Activated CD8-positive, alpha-beta memory T cell treated with anti-CD3 and anti-CD28 coated beads for 36 hours (primary cell): ENCODE data around the gene WDR18. TPM values are rescaled to one million over a fixed set of nuclear protein-coding genes. Genes with fewer than 3 reads are reported as not detected.

ENCODE experiments used
- CTCF ChIA-PET: fragments of 350-600 bp; sonication (Branson Sonifier 250); formaldehyde crosslinking; loops from one replicate; lab custom pipeline; 2021; ENCODE audit warnings: antibody characterized with exemption; lab: Charles Lee
- POLR2A ChIA-PET: fragments of 350-600 bp; sonication (Branson Sonifier 250); formaldehyde crosslinking; loops from one replicate; lab custom pipeline; 2021; ENCODE audit warnings: antibody characterized with exemption; lab: Charles Lee
- total RNA-seq, 2 experiments: library from RNA; stranded (reverse); gene quantifications; one replicate each; pipeline ENCODE4 v1.2.3, GENCODE V29; 2021

The WDR18 gene
- total RNA-seq, 2 experiments from 2014 or later: 121 to 126 TPM

DNA sequence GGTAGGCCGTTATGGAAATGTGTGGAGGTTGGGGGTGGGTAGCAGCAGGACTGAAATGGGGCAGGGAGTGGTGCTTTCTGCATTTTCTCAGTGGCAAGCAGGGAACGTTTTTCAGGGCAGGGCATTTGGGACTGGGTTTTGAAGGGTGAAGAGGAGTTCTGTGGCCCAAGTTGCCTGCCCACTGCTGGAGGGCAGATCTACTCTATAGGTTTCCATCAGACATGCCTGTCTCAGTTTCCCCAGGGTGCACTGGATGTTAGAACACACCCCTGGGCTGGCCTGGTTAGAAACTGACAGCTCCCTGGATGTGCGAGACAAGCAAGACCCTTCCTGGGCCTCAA lies 15.2 kb downstream of the WDR18 start:
- ChIA-PET POLR2A (no interaction called here), CTCF (interaction anchor here (0.6 to 3.1 kb wide), 4 partner anchors 15 to 80 kb away, joined by 4 to 11 read pairs (median 5); partner anchors contain the start of gene WDR18)

DNA sequence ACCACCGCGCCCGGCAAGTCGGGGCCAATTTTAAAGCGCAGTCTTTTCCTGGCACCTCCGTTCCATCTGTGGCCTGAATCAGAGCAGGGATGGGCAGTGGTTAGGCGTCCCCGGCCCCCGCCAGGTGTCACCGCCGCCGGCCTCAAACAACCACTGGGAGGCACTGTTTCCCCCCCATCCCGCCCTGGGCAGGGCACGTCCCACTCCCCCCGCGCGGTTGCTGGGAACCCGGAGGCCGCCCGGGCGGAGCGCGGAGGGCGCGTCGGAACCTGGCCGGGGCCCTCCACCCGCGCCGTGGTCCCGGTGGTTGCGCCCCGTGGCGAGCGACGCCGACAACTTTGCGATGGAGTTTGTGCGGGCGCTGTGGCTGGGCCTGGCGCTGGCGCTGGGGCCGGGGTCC lies 15.9 kb downstream of the WDR18 start, which contains the start of gene GRIN3B:
TSS of gene GRIN3B (plus strand) at position 325 of the 400 bp plus-strand sequence. CDS start at position 344, 19 bp downstream.
- POLR2A ChIA-PET: no interaction called here
- CTCF ChIA-PET: interaction anchor here (1.0 to 3.1 kb wide), 3 partner anchors 16 to 32 kb away, joined by 3 to 11 read pairs (median 5); partner anchors contain the start of gene WDR18

DNA sequence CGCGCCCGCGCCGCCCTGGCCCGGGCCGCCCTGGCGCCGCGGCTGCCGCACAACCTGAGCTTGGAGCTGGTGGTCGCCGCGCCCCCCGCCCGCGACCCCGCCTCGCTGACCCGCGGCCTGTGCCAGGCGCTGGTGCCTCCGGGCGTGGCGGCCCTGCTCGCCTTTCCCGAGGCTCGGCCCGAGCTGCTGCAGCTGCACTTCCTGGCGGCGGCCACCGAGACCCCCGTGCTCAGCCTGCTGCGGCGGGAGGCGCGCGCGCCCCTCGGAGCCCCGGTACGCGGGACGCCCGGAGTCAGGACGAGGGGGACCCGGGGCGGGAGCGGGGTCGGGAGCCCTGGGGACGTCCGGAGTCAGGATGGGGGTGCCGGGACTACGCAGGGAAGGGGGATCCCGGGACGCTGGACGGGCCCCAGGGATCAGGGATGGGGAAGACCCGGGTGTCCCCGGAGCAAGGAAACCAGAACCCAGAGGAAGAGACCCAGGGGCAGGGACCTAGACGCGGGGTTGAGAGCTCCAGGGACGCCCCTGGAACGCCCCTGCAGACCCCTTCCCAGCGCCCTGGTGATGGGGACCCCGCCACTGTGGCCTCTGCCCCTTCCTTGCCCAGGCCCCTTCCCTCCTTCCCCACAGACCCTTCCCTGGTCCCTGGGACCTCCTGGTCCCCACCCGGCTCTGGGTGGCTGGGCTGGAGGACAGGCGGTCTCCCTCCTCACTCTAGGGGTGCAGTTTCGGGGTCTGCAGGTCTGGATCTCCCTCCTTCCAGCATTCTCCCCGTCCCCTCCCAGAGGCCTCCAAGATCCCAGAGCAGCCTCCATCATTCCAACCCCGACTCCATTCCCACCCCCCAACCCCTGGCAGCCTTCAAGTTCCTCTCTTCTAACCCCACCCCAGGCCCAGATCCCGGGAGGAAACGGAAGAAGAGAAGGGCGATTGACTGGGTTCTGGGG lies 16.7 kb downstream of the WDR18 start:
- POLR2A ChIA-PET: no interaction called here
- CTCF ChIA-PET: interaction anchor here (0.5 to 1.4 kb wide), 7 partner anchors 25 to 244 kb away, joined by 3 to 5 read pairs (median 3); no protein-coding TSS in a partner anchor

DNA sequence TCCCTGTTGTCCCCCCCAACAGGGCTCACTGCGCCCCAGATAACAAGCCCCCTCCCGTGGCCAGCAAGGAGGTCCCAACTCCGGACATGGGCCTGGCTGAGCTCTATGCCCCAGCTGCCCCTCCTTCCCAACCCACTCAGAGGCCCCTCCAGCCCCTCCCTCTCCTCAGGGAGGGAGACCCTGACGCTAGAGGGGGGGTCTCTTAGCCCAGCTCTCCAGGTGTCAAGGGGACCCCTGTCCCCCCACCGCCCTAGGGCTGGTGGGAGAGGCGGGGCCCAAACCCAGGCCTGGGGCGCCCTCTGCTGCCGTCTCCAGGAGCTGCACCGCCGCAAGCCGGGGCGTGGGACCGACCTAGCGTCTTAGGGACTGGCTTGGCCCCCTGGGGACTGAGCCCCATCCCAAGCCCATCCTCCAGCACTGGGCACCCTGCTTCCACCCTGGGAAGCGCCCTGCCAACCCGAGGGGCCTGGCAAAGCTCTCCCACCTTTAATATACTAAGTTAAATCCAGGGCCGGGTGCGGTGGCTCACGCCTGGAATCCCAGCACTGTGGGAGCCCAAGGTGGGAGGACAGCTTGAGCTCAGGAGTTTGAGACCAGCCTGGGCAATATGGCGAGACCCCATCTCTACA lies 17.5 kb downstream of the WDR18 start:
- POLR2A ChIA-PET: no interaction called here

DNA sequence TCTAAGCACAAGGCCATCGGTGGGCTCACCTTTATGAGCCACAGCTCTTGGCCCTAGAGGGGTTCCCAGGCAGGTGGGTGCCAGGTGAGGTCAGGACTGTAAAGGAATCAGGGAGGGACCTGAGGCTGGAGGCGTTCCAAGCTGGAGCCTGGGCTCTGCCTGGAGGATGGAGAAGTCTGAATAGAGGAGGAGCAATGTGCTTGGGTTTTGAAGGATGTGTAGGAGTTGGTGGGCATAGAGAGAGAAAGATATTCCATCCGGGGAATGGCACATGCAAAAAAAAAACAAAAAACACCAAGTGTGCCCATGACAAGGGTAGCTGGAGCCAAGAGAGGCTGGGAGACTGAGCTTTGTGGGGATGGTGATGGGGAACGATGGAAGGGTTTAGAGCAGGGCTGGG lies 18.5 kb downstream of the WDR18 start:
- ChIA-PET CTCF (interaction anchor here (0.6 to 0.8 kb wide), 4 partner anchors 183 to 447 kb away, joined by 3 to 4 read pairs (median 4); no protein-coding TSS in a partner anchor), POLR2A (no interaction called here)

More for the DNA sequence above, 17.5 kb downstream of the WDR18 start:
- CTCF ChIA-PET: interaction anchor here (0.5 to 1.4 kb wide), 6 partner anchors 24 to 243 kb away, joined by 3 to 4 read pairs (median 3); no protein-coding TSS in a partner anchor

DNA sequence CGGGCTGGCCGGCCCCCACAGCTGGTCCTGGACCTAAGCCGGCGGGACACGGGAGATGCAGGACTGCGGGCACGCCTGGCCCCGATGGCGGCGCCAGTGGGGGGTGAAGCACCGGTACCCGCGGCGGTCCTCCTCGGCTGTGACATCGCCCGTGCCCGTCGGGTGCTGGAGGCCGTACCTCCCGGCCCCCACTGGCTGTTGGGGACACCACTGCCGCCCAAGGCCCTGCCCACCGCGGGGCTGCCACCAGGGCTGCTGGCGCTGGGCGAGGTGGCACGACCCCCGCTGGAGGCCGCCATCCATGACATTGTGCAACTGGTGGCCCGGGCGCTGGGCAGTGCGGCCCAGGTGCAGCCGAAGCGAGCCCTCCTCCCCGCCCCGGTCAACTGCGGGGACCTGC lies 19.1 kb downstream of the WDR18 start:
- CTCF ChIA-PET: interaction anchor here (0.5 to 1.1 kb wide), 6 partner anchors 11 to 241 kb away, joined by 3 to 6 read pairs (median 4); no protein-coding TSS in a partner anchor
- POLR2A ChIA-PET: interaction anchor here (1.0 kb wide), 1 partner anchor 67 kb away, joined by 3 read pairs; no protein-coding TSS in a partner anchor

DNA sequence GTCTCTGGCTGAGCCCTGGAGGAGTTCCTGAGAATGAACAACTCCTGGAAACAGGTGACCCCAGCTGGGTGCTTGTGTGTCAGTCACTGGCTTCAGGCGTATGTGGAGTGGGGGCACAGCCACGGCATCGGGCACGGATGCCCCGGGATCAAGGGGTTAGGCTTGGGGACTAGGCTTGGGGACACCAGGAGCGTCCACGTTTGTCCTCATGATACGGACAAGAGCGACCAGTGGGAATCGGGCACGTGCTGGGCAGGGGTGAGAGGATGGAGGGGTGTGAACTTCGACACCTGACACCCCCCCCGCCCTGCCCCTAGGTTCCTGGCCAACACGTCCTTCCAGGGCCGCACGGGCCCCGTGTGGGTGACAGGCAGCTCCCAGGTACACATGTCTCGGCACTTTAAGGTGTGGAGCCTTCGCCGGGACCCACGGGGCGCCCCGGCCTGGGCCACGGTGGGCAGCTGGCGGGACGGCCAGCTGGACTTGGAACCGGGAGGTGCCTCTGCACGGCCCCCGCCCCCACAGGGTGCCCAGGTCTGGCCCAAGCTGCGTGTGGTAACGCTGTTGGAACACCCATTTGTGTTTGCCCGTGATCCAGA lies 20.2 kb downstream of the WDR18 start:
- CTCF ChIA-PET: interaction anchor here (0.8 to 1.1 kb wide), 3 partner anchors 12 to 240 kb away, joined by 3 to 5 read pairs (median 3); no protein-coding TSS in a partner anchor
- POLR2A ChIA-PET: interaction anchor here (1.0 kb wide), 1 partner anchor 20 kb away, joined by 3 read pairs; the partner anchor contains the start of gene WDR18

DNA sequence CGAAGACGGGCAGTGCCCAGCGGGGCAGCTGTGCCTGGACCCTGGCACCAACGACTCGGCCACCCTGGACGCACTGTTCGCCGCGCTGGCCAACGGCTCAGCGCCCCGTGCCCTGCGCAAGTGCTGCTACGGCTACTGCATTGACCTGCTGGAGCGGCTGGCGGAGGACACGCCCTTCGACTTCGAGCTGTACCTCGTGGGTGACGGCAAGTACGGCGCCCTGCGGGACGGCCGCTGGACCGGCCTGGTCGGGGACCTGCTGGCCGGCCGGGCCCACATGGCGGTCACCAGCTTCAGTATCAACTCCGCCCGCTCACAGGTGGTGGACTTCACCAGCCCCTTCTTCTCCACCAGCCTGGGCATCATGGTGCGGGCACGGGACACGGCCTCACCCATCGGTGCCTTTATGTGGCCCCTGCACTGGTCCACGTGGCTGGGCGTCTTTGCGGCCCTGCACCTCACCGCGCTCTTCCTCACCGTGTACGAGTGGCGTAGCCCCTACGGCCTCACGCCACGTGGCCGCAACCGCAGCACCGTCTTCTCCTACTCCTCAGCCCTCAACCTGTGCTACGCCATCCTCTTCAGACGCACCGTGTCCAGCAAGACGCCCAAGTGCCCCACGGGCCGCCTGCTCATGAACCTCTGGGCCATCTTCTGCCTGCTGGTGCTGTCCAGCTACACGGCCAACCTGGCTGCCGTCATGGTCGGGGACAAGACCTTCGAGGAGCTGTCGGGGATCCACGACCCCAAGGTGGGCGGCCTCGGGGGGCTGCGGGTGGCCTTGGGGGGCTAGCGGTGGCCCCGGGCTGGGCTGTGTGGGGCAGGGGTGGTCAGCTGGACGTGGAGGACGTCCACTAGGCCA lies 20.9 kb downstream of the WDR18 start:
- CTCF ChIA-PET: interaction anchor here (0.7 to 1.0 kb wide), 2 partner anchors 83 to 190 kb away, joined by 3 to 4 read pairs; no protein-coding TSS in a partner anchor
- POLR2A ChIA-PET: interaction anchor here (0.6 to 1.0 kb wide), 2 partner anchors 21 to 142 kb away, joined by 3 to 11 read pairs; partner anchors contain the start of gene WDR18

DNA sequence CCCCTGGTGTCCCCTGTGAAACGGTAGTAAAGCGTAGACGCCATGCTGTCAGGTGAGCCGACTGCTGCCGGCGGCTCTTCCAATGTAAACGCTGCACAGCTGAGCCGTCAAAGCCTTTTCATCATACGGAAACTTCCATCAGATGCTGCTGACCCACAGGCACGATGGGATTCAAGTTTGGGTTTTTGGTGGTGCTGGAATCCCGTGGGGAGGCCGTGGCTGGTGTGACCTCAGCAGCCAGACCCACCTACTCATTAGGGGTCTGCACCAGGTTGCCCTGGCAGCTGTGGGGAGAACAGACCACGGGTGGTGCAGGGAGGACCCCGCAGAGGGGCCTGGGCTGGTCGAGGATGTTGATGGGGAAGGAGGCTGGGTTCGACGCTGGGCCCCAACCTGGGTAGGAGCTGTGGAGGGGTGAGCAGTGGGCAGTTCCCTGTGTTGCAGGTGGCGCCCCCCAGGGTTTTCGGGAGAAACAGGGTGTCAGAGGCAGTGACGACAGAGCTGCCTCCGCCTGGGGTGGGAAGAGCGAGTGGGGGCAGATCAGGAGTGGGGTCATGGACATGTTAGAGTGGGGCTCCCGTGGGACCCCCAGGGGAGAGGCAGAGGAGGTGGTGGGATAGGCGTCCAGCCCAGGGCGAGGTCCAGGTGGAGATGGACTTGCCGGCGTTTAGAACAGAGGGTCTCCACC lies 22.7 kb downstream of the WDR18 start:
- POLR2A ChIA-PET: no interaction called here
- CTCF ChIA-PET: interaction anchor here (0.8 to 1.1 kb wide), 3 partner anchors 10 to 23 kb away, joined by 3 to 5 read pairs (median 3); partner anchors contain the start of gene WDR18

DNA sequence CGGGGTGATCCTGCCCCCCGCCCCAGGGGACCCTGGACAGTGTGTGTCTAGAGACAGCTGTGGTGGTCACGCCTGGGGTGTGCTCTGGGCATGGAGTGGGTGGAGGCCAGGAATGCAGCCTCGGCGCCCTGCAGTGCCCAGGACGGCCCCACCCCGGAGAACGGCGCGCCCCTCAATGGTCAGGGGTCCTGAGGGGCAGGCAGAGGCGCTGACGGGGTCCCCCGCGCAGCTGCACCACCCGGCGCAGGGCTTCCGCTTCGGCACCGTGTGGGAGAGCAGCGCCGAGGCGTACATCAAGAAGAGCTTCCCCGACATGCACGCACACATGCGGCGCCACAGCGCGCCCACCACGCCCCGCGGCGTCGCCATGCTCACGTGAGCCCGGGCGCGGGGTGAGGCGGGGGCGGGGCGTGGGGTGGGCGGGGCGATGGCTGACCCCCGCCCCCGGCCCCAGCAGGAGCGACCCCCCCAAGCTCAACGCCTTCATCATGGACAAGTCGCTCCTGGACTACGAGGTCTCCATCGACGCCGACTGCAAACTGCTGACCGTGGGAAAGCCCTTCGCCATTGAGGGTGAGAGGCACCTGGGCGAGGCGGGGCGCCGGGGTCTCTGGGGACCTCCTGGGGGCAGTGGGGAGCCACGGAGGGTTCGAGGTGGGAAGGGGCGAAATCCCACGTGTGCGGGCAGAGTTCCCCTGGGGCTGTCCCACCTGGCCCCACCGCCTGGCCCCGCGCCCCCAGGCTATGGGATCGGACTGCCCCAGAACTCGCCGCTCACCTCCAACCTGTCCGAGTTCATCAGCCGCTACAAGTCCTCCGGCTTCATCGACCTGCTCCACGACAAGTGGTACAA lies 23.5 kb downstream of the WDR18 start:
- POLR2A ChIA-PET: no interaction called here

DNA sequence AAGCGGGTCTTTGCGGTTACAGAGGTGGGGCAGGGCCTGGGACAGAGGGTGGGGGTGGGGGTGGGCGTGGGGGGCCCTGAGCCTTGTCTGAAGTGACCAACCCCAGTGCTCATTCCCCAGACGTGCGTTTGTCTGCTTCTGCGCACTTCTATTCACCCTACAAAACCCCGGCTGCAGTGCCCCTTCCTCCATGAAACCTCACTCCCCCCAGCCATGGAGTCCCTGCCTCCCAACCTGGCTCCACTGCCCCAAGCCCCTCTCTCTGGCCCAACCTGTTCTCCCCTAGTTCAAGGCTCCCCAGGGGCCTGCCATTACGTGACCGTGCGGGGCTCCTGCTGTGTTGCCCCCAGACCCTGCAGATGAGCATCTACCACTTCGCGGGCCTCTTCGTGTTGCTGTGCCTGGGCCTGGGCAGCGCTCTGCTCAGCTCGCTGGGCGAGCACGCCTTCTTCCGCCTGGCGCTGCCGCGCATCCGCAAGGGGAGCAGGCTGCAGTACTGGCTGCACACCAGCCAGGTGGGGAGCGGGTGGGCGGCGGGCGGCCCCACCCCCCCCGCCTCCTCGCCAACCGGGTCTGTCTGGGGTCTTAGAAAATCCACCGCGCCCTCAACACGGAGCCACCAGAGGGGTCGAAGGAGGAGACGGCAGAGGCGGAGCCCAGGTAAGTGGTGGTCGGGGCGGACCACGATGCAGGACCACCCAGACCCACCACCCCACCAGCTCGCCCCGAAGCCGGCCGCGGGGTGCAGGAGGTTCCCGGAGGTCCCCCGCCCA lies 24.3 kb downstream of the WDR18 start:
- ChIA-PET POLR2A (no interaction called here), CTCF (no interaction called here)

More for the DNA sequence above, 23.5 kb downstream of the WDR18 start:
- CTCF ChIA-PET: interaction anchor here (0.6 to 1.1 kb wide), 4 partner anchors 10 to 151 kb away, joined by 3 to 5 read pairs (median 4); partner anchors contain the start of gene WDR18

DNA sequence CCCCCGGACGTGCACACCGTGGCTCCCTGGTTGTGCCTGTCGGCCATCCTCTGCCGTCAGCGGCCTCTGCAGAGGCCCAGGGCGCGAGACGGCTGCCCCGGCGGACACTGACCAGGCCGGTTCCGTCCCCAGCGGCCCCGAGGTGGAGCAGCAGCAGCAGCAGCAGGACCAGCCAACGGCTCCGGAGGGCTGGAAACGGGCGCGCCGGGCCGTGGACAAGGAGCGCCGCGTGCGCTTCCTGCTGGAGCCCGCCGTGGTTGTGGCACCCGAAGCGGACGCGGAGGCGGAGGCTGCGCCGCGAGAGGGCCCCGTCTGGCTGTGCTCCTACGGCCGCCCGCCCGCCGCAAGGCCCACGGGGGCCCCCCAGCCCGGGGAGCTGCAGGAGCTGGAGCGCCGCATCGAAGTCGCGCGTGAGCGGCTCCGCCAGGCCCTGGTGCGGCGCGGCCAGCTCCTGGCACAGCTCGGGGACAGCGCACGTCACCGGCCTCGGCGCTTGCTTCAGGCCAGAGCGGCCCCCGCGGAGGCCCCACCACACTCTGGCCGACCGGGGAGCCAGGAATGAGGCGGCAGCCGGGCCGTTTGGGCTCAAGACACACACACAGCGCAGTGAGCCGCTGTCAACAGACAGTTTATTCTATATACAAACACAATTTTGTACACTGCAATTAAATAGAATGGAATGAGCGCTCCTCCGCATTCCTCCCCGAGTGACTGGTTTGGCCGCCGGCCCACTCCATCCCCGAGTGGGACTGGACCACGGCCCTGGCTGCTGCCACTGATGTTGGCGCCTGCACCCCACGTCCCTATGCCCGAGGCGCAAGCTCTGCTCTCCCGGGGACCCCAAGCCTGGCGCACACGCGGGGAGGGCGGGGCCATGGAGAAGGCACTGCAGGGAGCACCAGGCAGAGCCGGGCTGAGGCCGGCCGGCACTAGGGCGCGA lies 25.2 kb downstream of the WDR18 start:
- POLR2A ChIA-PET: no interaction called here
- CTCF ChIA-PET: no interaction called here

DNA sequence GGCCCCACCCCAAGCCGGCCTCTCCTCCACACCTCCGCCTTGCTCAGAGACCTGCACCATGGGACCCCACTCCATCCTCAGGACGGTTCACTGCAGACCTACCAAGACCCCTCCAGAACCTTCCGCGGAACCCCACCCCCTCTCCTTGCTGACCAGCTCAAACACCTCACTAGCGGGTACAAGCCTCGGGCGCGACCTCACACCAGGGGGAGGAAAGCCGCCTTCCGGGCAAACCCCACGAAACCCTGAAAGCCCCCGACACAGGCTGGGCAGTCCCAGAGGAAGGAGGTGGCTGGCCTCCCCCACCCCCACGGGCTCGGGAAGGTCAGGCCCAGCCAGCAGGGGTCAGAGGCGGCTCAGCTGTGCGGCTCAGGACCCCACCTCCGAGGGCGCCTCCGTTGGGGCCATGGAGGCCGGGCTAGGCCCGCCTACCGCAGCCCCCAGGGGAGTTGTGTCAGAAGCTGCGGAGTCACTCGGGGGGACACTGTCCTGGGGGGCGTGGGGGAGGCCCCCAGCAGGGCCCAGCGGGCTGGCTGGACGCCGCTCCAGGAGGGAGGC lies 25.9 kb downstream of the WDR18 start:
- ChIA-PET POLR2A (no interaction called here), CTCF (no interaction called here)
